GM12892 (cell line): ENCODE measurements around the gene CYLC1. TPM values are rescaled to one million over a fixed set of nuclear protein-coding genes. Genes with fewer than 3 reads are reported as not detected.

Experiments
- DNase-seq: peaks from one replicate; pipeline ENCODE4 v3.0.0; 2011; ENCODE audit not compliant: insufficient read length
- FAIRE-seq: peaks from 2 replicates; lab custom pipeline; 2011; peaks lifted over from hg19 to GRCh38; lab: Jason Lieb, UNC
- POLR2A ChIP-seq: IDR thresholded peaks from 2 replicates; pipeline ENCODE4 v1.6.1; 2011; ENCODE audit warnings: low read depth, low read length, control low read depth
- POLR2AphosphoS5 ChIP-seq: IDR thresholded peaks from 2 replicates; pipeline ENCODE4 v1.6.1; 2011; ENCODE audit warnings: low read depth, low read length, control low read depth
- TAF1 ChIP-seq: IDR thresholded peaks from 2 replicates; pipeline ENCODE4 v1.6.1; 2011; ENCODE audit warnings: low read depth, mild to moderate bottlenecking, control low read depth, low read length, borderline replicate concordance
- polyA plus RNA-seq: library from polyadenylated mRNA; unstranded; fragments of >200 nt; gene quantifications from one replicate; pipeline ENCODE4 v1.2.1, GENCODE V29; 2012; ENCODE audit warnings: missing spikeins, inconsistent platforms; ENCODE audit not compliant: missing spikeins

CYLC1 gene, protein sequence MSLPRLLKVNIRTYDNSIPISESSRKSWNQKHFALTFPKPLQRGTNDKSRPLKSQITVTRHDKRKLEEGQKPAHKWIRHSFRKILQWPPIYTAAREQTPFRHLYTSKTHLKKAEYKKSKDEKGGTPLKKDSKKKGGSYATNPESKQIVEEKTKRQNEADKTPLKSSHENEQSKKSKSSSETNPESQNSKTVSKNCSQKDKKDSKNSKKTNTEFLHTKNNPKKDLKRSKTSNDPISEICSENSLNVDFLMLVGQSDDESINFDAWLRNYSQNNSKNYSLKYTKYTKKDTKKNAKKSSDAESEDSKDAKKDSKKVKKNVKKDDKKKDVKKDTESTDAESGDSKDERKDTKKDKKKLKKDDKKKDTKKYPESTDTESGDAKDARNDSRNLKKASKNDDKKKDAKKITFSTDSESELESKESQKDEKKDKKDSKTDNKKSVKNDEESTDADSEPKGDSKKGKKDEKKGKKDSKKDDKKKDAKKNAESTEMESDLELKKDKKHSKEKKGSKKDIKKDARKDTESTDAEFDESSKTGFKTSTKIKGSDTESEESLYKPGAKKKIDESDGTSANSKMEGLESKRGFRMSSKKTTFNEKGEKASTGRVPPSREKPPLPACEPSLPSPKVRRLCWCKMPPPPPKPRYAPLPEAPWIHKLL
- polyA plus RNA-seq = not detected

DNA sequence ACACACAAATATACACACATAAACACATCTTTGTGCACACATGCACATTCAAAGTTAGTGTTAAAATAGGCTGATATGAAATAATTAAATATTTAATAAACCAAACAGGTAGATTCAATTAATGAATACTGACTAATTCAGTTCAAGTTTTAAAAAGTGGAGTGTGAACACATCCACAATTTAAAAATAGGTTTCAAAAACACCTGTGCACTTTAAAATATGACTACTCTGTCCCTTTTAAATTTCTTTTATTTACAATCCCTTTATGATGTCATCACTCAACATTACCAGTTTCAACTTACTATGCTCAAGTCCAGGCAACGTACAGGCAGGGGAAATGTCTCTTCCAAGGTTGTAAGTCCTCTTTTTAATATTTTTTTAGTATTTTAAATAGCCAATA lies at the start of gene CYLC1:
Gene CYLC1, plus strand, starts transcription at position 301 of the 400 bp plus-strand sequence. Its CDS starts 37 bp downstream, at position 338.
- DNase-seq (no peak), FAIRE-seq (no peak)
- TF ChIP-seq POLR2AphosphoS5 = no peak
- TF ChIP-seq POLR2A = no peak
- no peak for TF ChIP-seq TAF1

GRCh38 chrX:83819304-83819703 lies 41.6 kb upstream of the CYLC1 start:
- TF ChIP-seq POLR2A = no peak
- DNase-seq (no peak), FAIRE-seq (no peak)

DNA sequence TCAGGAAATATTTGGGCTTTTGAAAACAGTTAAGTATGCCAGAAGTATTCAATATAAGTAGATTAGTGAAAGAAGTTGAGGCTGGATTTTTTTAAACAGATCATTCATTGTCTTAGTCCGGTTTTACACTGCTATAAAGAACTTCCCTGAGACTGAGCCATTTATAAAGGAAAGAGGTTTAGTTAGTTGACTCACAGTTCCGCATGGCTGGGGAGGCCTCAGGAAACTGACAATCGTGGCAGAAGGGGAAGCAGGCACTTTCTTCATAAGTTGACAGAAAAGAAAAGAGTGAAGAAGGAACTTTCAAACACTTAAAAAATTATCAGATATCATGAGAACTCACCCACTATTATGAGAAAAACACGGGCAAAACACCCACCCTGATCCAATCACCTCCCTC lies 31.1 kb upstream of the CYLC1 start:
- TF ChIP-seq TAF1 (no peak), POLR2AphosphoS5 (no peak), POLR2A (no peak)
- DNase-seq (no peak), FAIRE-seq (no peak)

- FAIRE-seq (peak; percentile 73), DNase-seq (peak; percentile 8)
- no peak for TF ChIP-seq POLR2AphosphoS5
Measured at GRCh38 chrX:83845397-83845796, 15.5 kb upstream of the CYLC1 start.

GRCh38 chrX:83847339-83847738 lies 13.6 kb upstream of the CYLC1 start:
- DNase-seq (no peak), FAIRE-seq (no peak)
- TF ChIP-seq POLR2A (no peak), POLR2AphosphoS5 (no peak), TAF1 (no peak)

GRCh38 chrX:83888585-83888984 lies 27.6 kb downstream of the CYLC1 start:
- TF ChIP-seq POLR2AphosphoS5 = no peak
- no peak for TF ChIP-seq POLR2A
- TF ChIP-seq TAF1 = no peak
- FAIRE-seq = no peak
- DNase-seq = no peak

GRCh38 chrX:83892433-83892832 lies 31.5 kb downstream of the CYLC1 start:
- no peak for FAIRE-seq
- TF ChIP-seq TAF1 = no peak
- TF ChIP-seq POLR2A = no peak
- TF ChIP-seq POLR2AphosphoS5 = no peak
- DNase-seq = no peak

- DNase-seq (no peak), FAIRE-seq (no peak)
- no peak for TF ChIP-seq TAF1
Measured at GRCh38 chrX:83906921-83907320, 46.0 kb downstream of the CYLC1 start.

- TF ChIP-seq POLR2A (no peak), POLR2AphosphoS5 (no peak), TAF1 (no peak)
- DNase-seq (no peak), FAIRE-seq (no peak)
Measured at GRCh38 chrX:83916525-83916924, 55.6 kb downstream of the CYLC1 start.

GRCh38 chrX:83934220-83934619 lies 73.3 kb downstream of the CYLC1 start:
- TF ChIP-seq POLR2A (no peak), POLR2AphosphoS5 (no peak), TAF1 (no peak)
- DNase-seq (no peak), FAIRE-seq (no peak)
